CD14-positive monocyte (primary cell): ENCODE measurements around the gene ABCE1. TPM values are rescaled to one million over a fixed set of nuclear protein-coding genes. Genes with fewer than 3 reads are reported as not detected.

Experiments
- DNase-seq, 3 donors: peaks; one replicate each; pipeline ENCODE4 v3.0.0-alpha.2; 2011 to 2022
- H2AFZ ChIP-seq: 2 replicates; pipeline ENCODE4 v1.6.0; 2012; ENCODE audit warnings: mild to moderate bottlenecking, low read depth, low read length, inconsistent platforms; ENCODE audit not compliant: insufficient read depth, poor library complexity, severe bottlenecking
- H3K27ac ChIP-seq, 2 donors: 1 replicate in 1 of 2; 2 replicates in 1 of 2; pipeline ENCODE4 v1.5.1; 2012 to 2013; ENCODE audit warnings: low read length in 2 of 2, control low read depth in 1 of 2, inconsistent platforms in 1 of 2, low read depth in 1 of 2, mild to moderate bottlenecking in 1 of 2
- H3K27me3 ChIP-seq, 2 donors: one replicate each; pipeline versions ENCODE4 v1.6.0 to v1.6.1; 2011 to 2013; ENCODE audit warnings: low read length in 2 of 2; ENCODE audit not compliant: control insufficient read depth in 2 of 2, insufficient read depth in 2 of 2
- H3K36me3 ChIP-seq, 2 donors: replicated peaks in 1 of 2; 1 replicate in 1 of 2; 2 replicates in 1 of 2; pipeline versions ENCODE4 v1.5.1 to v1.6.1; 2012 to 2013; ENCODE audit warnings: low read length in 2 of 2, control low read depth in 1 of 2, inconsistent platforms in 1 of 2, mild to moderate bottlenecking in 1 of 2; ENCODE audit not compliant: insufficient read depth in 2 of 2, control insufficient read depth in 1 of 2
- H3K4me1 ChIP-seq, 2 donors: 1 replicate in 1 of 2; 2 replicates in 1 of 2; pipeline versions ENCODE4 v1.5.1 to v1.6.1; 2012 to 2013; ENCODE audit warnings: low read length in 2 of 2, control low read depth in 1 of 2, inconsistent platforms in 1 of 2, mild to moderate bottlenecking in 1 of 2, moderate library complexity in 1 of 2; ENCODE audit not compliant: insufficient read depth in 2 of 2, control insufficient read depth in 1 of 2
- H3K4me2 ChIP-seq: replicated peaks from 2 replicates; pipeline ENCODE3; 2012; ENCODE audit warnings: low read length, moderate library complexity, mild to moderate bottlenecking; ENCODE audit not compliant: poor library complexity, severe bottlenecking; ENCODE audit errors: extremely low read depth
- H3K4me3 ChIP-seq, 3 experiments: fragments of 200-600 bp in 1 of 3; sonication (generic) in 1 of 3; replicated peaks in 1 of 3; 1 replicate in 2 of 3; 2 replicates in 1 of 3; pipeline ENCODE4 v1.5.1; 2011 to 2013; ENCODE audit warnings: low read length in 3 of 3, mild to moderate bottlenecking in 3 of 3, control low read depth in 2 of 3, low read depth in 2 of 3, inconsistent platforms in 1 of 3, moderate library complexity in 1 of 3
- H3K79me2 ChIP-seq: 2 replicates; pipeline ENCODE4 v1.6.0; 2012; ENCODE audit warnings: mild to moderate bottlenecking, control low read depth, inconsistent platforms, low read length, moderate library complexity; ENCODE audit not compliant: insufficient read depth
- H3K9ac ChIP-seq: 2 replicates; pipeline ENCODE4 v1.6.0; 2017; ENCODE audit warnings: low read length, mild to moderate bottlenecking; ENCODE audit not compliant: insufficient read depth, poor library complexity, severe bottlenecking
- H3K9me3 ChIP-seq, 2 donors: replicated peaks in 1 of 2; 1 replicate in 1 of 2; 2 replicates in 1 of 2; pipeline versions ENCODE4 v1.5.1 to v1.6.1; 2012 to 2013; ENCODE audit warnings: low read length in 2 of 2, control low read depth in 1 of 2; ENCODE audit not compliant: control insufficient read depth in 1 of 2, insufficient read depth in 1 of 2
- H4K20me1 ChIP-seq: 2 replicates; pipeline ENCODE4 v1.6.0; 2012; ENCODE audit warnings: mild to moderate bottlenecking, low read length, control low read depth, moderate library complexity; ENCODE audit not compliant: insufficient read depth
- H3K27ac Mint-ChIP-seq, 7 donors: one replicate each; pipeline ENCODE4 v1.8.0; 2020; ENCODE audit warnings: mild to moderate bottlenecking in 7 of 7, mixed read lengths in 7 of 7, moderate library complexity in 6 of 7, inconsistent platforms in 2 of 7
- H3K27me3 Mint-ChIP-seq, 3 donors: one replicate each; pipeline ENCODE4 v1.8.0; 2021 to 2022; ENCODE audit warnings: low read depth in 3 of 3, mild to moderate bottlenecking in 3 of 3, mixed read lengths in 3 of 3, moderate library complexity in 3 of 3, inconsistent platforms in 1 of 3
- H3K36me3 Mint-ChIP-seq, 2 donors: one replicate each; pipeline ENCODE4 v1.8.0; 2020; ENCODE audit warnings: mixed read lengths in 2 of 2, inconsistent platforms in 1 of 2, mild to moderate bottlenecking in 1 of 2
- H3K4me1 Mint-ChIP-seq: one replicate; pipeline ENCODE4 v1.8.0; 2020; ENCODE audit warnings: mild to moderate bottlenecking, mixed read lengths
- H3K4me3 Mint-ChIP-seq, 2 donors: one replicate each; pipeline ENCODE4 v1.8.0; 2020; ENCODE audit warnings: mild to moderate bottlenecking in 2 of 2, mixed read lengths in 2 of 2, moderate library complexity in 1 of 2
- H3K9me3 Mint-ChIP-seq, 7 donors: one replicate each; pipeline ENCODE4 v1.8.0; 2020 to 2022; ENCODE audit warnings: mixed read lengths in 7 of 7, mild to moderate bottlenecking in 6 of 7, moderate library complexity in 6 of 7, inconsistent platforms in 2 of 7
- WGBS: methylation state at CpG from one replicate; pipeline ENCODE4 v1.1.5; 2013; ENCODE audit warnings: missing lambda C conversion rate; ENCODE audit not compliant: insufficient coverage; 5-methylcytosine and 5-hydroxymethylcytosine counted together
- intact Hi-C, 2 donors: fragments of 100-400 bp; cut with micrococcal nuclease; formaldehyde crosslinking; loops; one replicate each; pipeline versions ENCODE4 v1.15.0 to v1.15.1; 2023
- polyA minus RNA-seq: library from RNA; depleted of rRNA, polyadenylated mRNA; stranded (reverse); fragments of >200 nt; gene quantifications from 2 replicates; pipeline ENCODE4 v1.2.3, GENCODE V29; 2012
- polyA plus RNA-seq, 3 donors: library from polyadenylated mRNA; depleted of rRNA in 1 of 3; unstranded in 2 of 3; stranded (reverse) in 1 of 3; fragments of 300-500 nt in 2 of 3; fragments of >200 nt in 1 of 3; fragmentation: Illumina TruSeq in 2 of 3; gene quantifications; 1 replicate in 2 of 3; 2 replicates in 1 of 3; pipeline ENCODE4 v1.2.3, GENCODE V29; 2012 to 2021
- total RNA-seq, 12 experiments: library from RNA in 1 of 12; stranded (reverse) in 1 of 12; fragments of 120-200 nt in 1 of 12; gene quantifications; one replicate each; pipeline ENCODE4 v1.2.4 and lab custom pipeline; 2013 to 2026; ENCODE audit warnings: mixed read lengths in 6 of 12, inconsistent platforms in 1 of 12
- TF ChIP-seq, protein P1 (sequence below): fragments of 200-600 bp; IDR thresholded peaks from one replicate; pipeline ENCODE4 v1.8.0; 2022; ENCODE audit warnings: antibody characterized with exemption, mild to moderate bottlenecking

The ABCE1 gene
- 49.1 TPM for total RNA-seq (2013)
- polyA plus RNA-seq (10 to 100 TPM; 22.1 to 25.0 (median 23.7) TPM), polyA minus RNA-seq (27.6 and 38.0 TPM in 2 replicates), total RNA-seq (lab: John Stamatoyannopoulos, UW) (30.3 to 92.4 (median 59.5) reads per million in 11 experiments)

DNA sequence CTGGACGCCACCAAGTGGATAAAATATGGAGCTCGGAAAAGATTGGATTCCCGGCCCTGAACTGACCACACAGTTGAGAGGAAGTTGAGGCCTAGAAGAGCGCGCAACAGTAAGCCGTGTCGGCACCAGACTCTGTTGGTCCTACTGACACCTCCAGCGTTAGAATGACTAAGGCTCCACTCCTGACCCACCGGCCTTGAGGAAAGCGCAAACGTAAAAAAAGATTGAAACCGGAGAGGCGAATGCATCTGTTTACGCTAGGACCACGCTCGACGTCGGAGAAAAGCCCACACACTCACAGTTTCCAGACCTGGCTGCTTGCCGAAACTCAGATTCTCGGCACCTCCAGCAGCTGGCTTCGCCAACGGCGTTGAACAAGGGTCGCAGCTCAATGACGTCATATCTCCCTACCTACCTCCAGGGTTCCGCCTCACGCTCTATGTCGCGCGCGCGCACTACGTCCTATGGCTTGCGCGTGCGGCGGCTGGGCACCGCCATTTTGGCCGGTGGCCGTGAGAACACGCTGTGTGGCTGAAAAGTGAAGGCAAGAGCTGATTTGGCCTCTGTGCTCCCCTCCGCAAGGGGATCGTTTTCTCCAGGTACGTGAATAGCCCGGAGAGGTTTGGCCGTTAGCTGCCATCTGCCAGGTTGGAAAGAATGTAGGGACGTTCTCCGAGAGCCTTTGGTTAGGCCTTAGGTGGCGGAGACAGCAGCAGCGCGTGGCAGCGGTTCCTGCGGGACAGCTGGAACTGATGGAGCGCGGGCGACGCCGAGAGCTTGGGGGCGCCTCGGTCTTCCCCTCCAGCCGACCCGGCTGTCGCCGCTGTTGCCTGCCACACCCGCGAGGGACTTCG, at the start of gene ABCE1, which contains the start of gene ANAPC10:
Gene ABCE1, plus strand, starts transcription at position 491 of the 854 bp plus-strand sequence. CDS start 6,102 bp downstream, outside the sequence.
Gene ANAPC10, minus strand, starts transcription at position 376 of the 854 bp plus-strand sequence. CDS start 2,097 bp downstream, outside the sequence.
- under 1% methylated on average over 64 of the region's 67 CpGs for WGBS

DNA sequence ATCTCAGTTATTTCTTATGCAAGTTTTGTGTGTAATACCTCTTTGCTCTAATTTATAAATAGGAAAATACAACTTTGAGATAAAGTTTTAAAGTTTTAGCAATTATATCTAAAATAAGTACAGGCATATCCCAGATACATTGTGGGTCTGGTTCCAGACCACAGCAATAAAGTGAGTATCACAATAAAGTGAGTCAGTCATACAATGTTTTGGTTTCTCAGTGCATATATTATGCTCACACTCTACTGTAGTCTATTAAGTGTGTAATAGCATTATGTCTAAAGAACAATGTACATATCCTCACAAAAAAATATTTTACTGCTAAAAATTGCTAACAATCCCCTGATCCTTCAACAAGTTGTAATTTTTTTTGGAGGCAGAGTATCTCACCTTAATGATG, 49.3 kb upstream of the ABCE1 start:
- no peak overlapping the region for H3K9ac ChIP-seq
- H3K36me3 ChIP-seq, result peaks cover 0 to 7% of the 10 kb centered on the region in 2 donors
- Mint-ChIP-seq H3K4me1 (no peaks in the 10 kb centered on the region), H3K36me3 (peaks cover 16 to 31% of the 10 kb centered on the region in 2 donors), H3K9me3 (peaks cover 0 to 3% (median 0%) of the 10 kb centered on the region in 7 donors), H3K27ac (no peak overlapping the region), H3K4me3 (no peak overlapping the region), H3K27me3 (peaks cover 0 to 2% (median 0%) of the 10 kb centered on the region in 3 donors)
- TF ChIP-seq, protein P1, sequence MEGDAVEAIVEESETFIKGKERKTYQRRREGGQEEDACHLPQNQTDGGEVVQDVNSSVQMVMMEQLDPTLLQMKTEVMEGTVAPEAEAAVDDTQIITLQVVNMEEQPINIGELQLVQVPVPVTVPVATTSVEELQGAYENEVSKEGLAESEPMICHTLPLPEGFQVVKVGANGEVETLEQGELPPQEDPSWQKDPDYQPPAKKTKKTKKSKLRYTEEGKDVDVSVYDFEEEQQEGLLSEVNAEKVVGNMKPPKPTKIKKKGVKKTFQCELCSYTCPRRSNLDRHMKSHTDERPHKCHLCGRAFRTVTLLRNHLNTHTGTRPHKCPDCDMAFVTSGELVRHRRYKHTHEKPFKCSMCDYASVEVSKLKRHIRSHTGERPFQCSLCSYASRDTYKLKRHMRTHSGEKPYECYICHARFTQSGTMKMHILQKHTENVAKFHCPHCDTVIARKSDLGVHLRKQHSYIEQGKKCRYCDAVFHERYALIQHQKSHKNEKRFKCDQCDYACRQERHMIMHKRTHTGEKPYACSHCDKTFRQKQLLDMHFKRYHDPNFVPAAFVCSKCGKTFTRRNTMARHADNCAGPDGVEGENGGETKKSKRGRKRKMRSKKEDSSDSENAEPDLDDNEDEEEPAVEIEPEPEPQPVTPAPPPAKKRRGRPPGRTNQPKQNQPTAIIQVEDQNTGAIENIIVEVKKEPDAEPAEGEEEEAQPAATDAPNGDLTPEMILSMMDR, result no peak
- no peaks in the 10 kb centered on the region for H3K79me2 ChIP-seq
- H2AFZ ChIP-seq, result no peak overlapping the region
- no peak overlapping the region for H3K4me3 ChIP-seq
- H3K4me2 ChIP-seq, result no peak overlapping the region
- DNase-seq, result no peak
- no peaks in the 10 kb centered on the region for H3K9me3 ChIP-seq
- intact Hi-C loops, result no loop called here
- no peaks in the 10 kb centered on the region for H4K20me1 ChIP-seq
- no peak overlapping the region for H3K27ac ChIP-seq
- H3K27me3 ChIP-seq, result no peaks in the 10 kb centered on the region
- no peaks in the 10 kb centered on the region for H3K4me1 ChIP-seq

More for the DNA sequence above, at the start of gene ABCE1, which contains the start of gene ANAPC10:
- Mint-ChIP-seq H3K36me3 (peaks cover 24% of the 10 kb centered on the region in 2 donors), H3K4me3 (peak within 1 kb of the TSS; percentile 91 to 98), H3K4me1 (peaks cover 25% of the 10 kb centered on the region), H3K27me3 (no peaks in the 10 kb centered on the region), H3K9me3 (peaks cover 8 to 19% (median 15%) of the 10 kb centered on the region in 7 donors), H3K27ac (peak within 1 kb of the TSS; percentile 93 to 100 (median 99))
- H3K9ac ChIP-seq, result peak within 1 kb of the TSS; percentile 91
- H3K36me3 ChIP-seq, result peaks cover 26 to 29% of the 10 kb centered on the region in 2 donors
- H3K4me1 ChIP-seq, result peaks cover 28 to 36% of the 10 kb centered on the region in 2 donors
- DNase-seq, result peak; percentile 95 to 98 (median 98)
- peak within 1 kb of the TSS; percentile 95 to 98 for H3K27ac ChIP-seq
- peak within 1 kb of the TSS; percentile 80 for H3K4me2 ChIP-seq
- H4K20me1 ChIP-seq, result no peaks in the 10 kb centered on the region
- TF ChIP-seq, protein P1, result no peak
- peaks cover 6 to 10% of the 10 kb centered on the region in 2 donors for H3K9me3 ChIP-seq
- no peaks in the 10 kb centered on the region for H3K27me3 ChIP-seq
- H3K79me2 ChIP-seq, result peaks cover 95% of the 10 kb centered on the region
- peak within 1 kb of the TSS; percentile 71 to 84 (median 84) for H3K4me3 ChIP-seq
- peak within 1 kb of the TSS; percentile 89 for H2AFZ ChIP-seq
- intact Hi-C loops, result loop anchor here in 1 of 2 donors (10.0 kb wide), 1 partner anchor 1583 kb away; the partner anchor contains the start of gene SMARCA5
